HEK293 (cell line): ENCODE data around the gene EXD3.
A peak's percentile ranks its signal among the peaks of the same experiment; 100 is the strongest.

Experiments
- CTCF ChIA-PET: fragments of 350-600 bp; formaldehyde crosslinking; extraction: SDS; loops from one replicate; lab custom pipeline; 2021; ENCODE audit warnings: antibody characterized with exemption; lab: Yijun Ruan, JAX
- POLR2A ChIA-PET: fragments of 300-600 bp; formaldehyde crosslinking; extraction: SDS; loops from one replicate; lab custom pipeline; 2020; ENCODE audit warnings: antibody characterized with exemption, inconsistent platforms; lab: Yijun Ruan, JAX
- H3K27ac ChIP-seq: fragments of 200-500 bp; sonication (Bioruptor generic); 2 replicates; pipeline ENCODE4 v1.5.1; 2014; ENCODE audit warnings: low read depth, low read length, control low read depth, inconsistent platforms; ENCODE audit errors: extremely low read depth
- H3K36me3 ChIP-seq, 2 experiments: fragments of 200-500 bp in 1 of 2; sonication (Bioruptor generic) in 1 of 2; 1 replicate in 1 of 2; 2 replicates in 1 of 2; pipeline ENCODE4 v1.5.1; 2014 to 2017; ENCODE audit warnings: inconsistent platforms in 2 of 2, low read length in 2 of 2; ENCODE audit not compliant: control insufficient read depth in 2 of 2, insufficient read depth in 1 of 2
- H3K4me1 ChIP-seq: fragments of 200-500 bp; sonication (Bioruptor generic); 2 replicates; pipeline ENCODE4 v1.5.1; 2014; ENCODE audit warnings: mild to moderate bottlenecking, low read length, inconsistent platforms; ENCODE audit not compliant: control insufficient read depth, insufficient read depth
- H3K4me3 ChIP-seq: 2 replicates; pipeline ENCODE4 v1.5.1; 2011; ENCODE audit warnings: low read depth, mild to moderate bottlenecking, control low read depth, low read length, moderate library complexity
- H3K9me3 ChIP-seq: fragments of 200-500 bp; sonication (Bioruptor generic); 2 replicates; pipeline ENCODE4 v1.5.1; 2014; ENCODE audit warnings: low read depth, low read length, inconsistent platforms; ENCODE audit not compliant: control insufficient read depth, insufficient read depth
- PRDM10 ChIP-seq: fragments of 450-650 bp; formaldehyde crosslinking; IDR thresholded peaks from 2 replicates; pipeline ENCODE4 v1.5.1; 2016; ENCODE audit warnings: missing biosample characterization, missing genetic modification characterization
- PRDM2 ChIP-seq: fragments of 450-650 bp; formaldehyde crosslinking; IDR thresholded peaks from 2 replicates; pipeline ENCODE4 v1.5.1; 2016; ENCODE audit warnings: missing biosample characterization, missing genetic modification characterization, borderline replicate concordance
- SCRT1 ChIP-seq: fragments of 450-650 bp; formaldehyde crosslinking; IDR thresholded peaks from 2 replicates; pipeline ENCODE4 v1.5.1; 2016; ENCODE audit warnings: missing biosample characterization, missing genetic modification characterization, borderline replicate concordance
- YY2 ChIP-seq: fragments of 450-650 bp; formaldehyde crosslinking; IDR thresholded peaks from 2 replicates; pipeline ENCODE4 v1.5.1; 2016; ENCODE audit warnings: missing biosample characterization, missing genetic modification characterization
- ZBTB17 ChIP-seq: fragments of 450-650 bp; formaldehyde crosslinking; IDR thresholded peaks from 2 replicates; pipeline ENCODE4 v1.5.1; 2016; ENCODE audit warnings: missing biosample characterization, missing genetic modification characterization
- ZBTB20 ChIP-seq: fragments of 450-650 bp; formaldehyde crosslinking; IDR thresholded peaks from 2 replicates; pipeline ENCODE4 v1.5.1; 2016; ENCODE audit warnings: missing biosample characterization, missing genetic modification characterization
- ZNF292 ChIP-seq: fragments of 450-650 bp; formaldehyde crosslinking; IDR thresholded peaks from 2 replicates; pipeline ENCODE4 v1.5.1; 2016; ENCODE audit warnings: low read depth, missing biosample characterization, missing genetic modification characterization, borderline replicate concordance
- ZNF354C ChIP-seq: fragments of 450-650 bp; formaldehyde crosslinking; IDR thresholded peaks from 2 replicates; pipeline ENCODE4 v1.5.1; 2016; ENCODE audit warnings: missing biosample characterization, missing genetic modification characterization, low read depth, borderline replicate concordance
- ZNF362 ChIP-seq: fragments of 450-650 bp; formaldehyde crosslinking; IDR thresholded peaks from 2 replicates; pipeline ENCODE4 v1.5.1; 2016; ENCODE audit warnings: missing biosample characterization, missing genetic modification characterization
- ZNF518A ChIP-seq: fragments of 450-650 bp; formaldehyde crosslinking; conservative IDR thresholded peaks from 2 replicates; pipeline ENCODE4 v1.5.1; 2016; ENCODE audit warnings: low read depth, missing biosample characterization, missing genetic modification characterization
- ZNF580 ChIP-seq: fragments of 450-650 bp; formaldehyde crosslinking; IDR thresholded peaks from 2 replicates; pipeline ENCODE4 v1.5.1; 2016; ENCODE audit warnings: missing biosample characterization, missing genetic modification characterization
- ZNF692 ChIP-seq: fragments of 450-650 bp; formaldehyde crosslinking; IDR thresholded peaks from 2 replicates; pipeline ENCODE4 v1.5.1; 2016; ENCODE audit warnings: missing biosample characterization, missing genetic modification characterization
- ZNF704 ChIP-seq: fragments of 450-650 bp; formaldehyde crosslinking; IDR thresholded peaks from 2 replicates; pipeline ENCODE4 v1.5.1; 2016; ENCODE audit warnings: missing biosample characterization, missing genetic modification characterization

Gene EXD3

GRCh38 chr9:137423514-137424291 is 741 bp upstream of the EXD3 start (continued):
- TF ChIP-seq PRDM2 (no peak), ZBTB17 (no peak), ZNF704 (tag by site-specific recombination) (no peak), ZNF580 (tag by site-specific recombination) (no peak), YY2 (no peak), ZNF354C (tag by site-specific recombination) (no peak), ZBTB20 (tag by site-specific recombination) (peak; percentile 26; the same call in 1 of the 2 replicates)

- ChIA-PET POLR2A (interaction anchor here (0.6 to 2.1 kb wide), 17 partner anchors 10 to 185 kb away, joined by 3 to 27 read pairs (median 5); partner anchors contain the start of genes MRPL41, NRARP, NSMF and TUBB4B), CTCF (interaction anchor here (0.9 to 4.0 kb wide), 15 partner anchors 10 to 197 kb away, joined by 3 to 35 read pairs (median 4); partner anchors contain the start of genes EHMT1 and ENTPD8)
- no peaks in the 10 kb centered on the region; a peak in 1 of 3 replicates for H3K36me3 ChIP-seq
- H3K27ac ChIP-seq: peak overlapping the region; percentile 69
- no peaks in the 10 kb centered on the region for H3K9me3 ChIP-seq
- peaks cover 9% of the 10 kb centered on the region for H3K4me1 ChIP-seq
- peak overlapping the region; percentile 85 for H3K4me3 ChIP-seq
- peak; percentile 92 for TF ChIP-seq ZNF362 (tag by site-specific recombination)
- peak; percentile 82 for TF ChIP-seq SCRT1 (tag by site-specific recombination)
- no peak for TF ChIP-seq ZNF292
- TF ChIP-seq PRDM10 (tag by site-specific recombination): peak; percentile 84
- no peak for TF ChIP-seq ZNF518A (tag by site-specific recombination)
- TF ChIP-seq ZNF692 (tag by site-specific recombination): peak; percentile 85; the same call in 1 of the 2 replicates
These were observed 941 bp downstream of the EXD3 start for GRCh38 chr9:137421838-137422603.
